Measurements from ENCODE around the gene NPIPB8.
"Not testable (repeated sequence)": the region's sequence is repeated elsewhere in the genome, so short reads cannot be mapped to it uniquely, and the experiment has no call there.

DNA sequence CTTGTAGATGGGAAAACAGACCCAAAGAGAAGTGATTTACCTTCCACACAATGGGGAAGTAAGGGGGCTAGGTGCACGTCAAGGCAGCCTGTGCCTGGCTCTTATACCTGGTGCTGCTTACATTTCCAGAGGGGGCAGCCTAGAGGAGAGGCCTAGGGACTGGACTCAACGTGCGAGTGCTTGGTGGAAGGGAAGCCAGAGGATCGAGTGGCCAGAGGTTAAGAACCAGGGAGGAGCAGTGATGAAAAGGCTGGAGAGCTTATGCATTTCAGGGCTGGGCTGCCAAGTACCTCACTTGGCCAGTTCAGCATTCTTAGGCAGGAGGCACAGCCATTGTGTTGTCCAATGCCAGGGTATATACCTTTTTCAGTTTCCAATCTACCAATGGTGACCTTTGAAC, 30.3 kb downstream of the NPIPB8 start:
- not testable (repeated sequence) for TF ChIP-seq POLR2A (IDR thresholded peaks at IDR 0.05; ENCODE audit: low read depth, low read length); PAX5 (IDR thresholded peaks at IDR 0.05; ENCODE audit: insufficient read depth, low read length, severe bottlenecking); SPI1 (IDR thresholded peaks at IDR 0.05; ENCODE audit: low read depth, low read length)
